OCI-LY1 (cell line): ENCODE data around the gene VWA2.

Experiments
- EZH2 ChIP-seq: fragments of 200-600 bp; sonication (generic), shearing (Covaris generic); IDR thresholded peaks from 2 replicates; pipeline ENCODE4 v1.8.0; 2017; ENCODE audit warnings: borderline replicate concordance, mixed run types, mild to moderate bottlenecking, antibody characterized with exemption, low read length, moderate library complexity, mixed read lengths
- TF ChIP-seq, protein P1 (sequence below): fragments of 200-600 bp; sonication (generic), shearing (Covaris generic); IDR thresholded peaks from 2 replicates; pipeline ENCODE4 v1.5.1; 2017; ENCODE audit warnings: mild to moderate bottlenecking, antibody characterized with exemption, low read length, moderate library complexity, mixed read lengths

DNA sequence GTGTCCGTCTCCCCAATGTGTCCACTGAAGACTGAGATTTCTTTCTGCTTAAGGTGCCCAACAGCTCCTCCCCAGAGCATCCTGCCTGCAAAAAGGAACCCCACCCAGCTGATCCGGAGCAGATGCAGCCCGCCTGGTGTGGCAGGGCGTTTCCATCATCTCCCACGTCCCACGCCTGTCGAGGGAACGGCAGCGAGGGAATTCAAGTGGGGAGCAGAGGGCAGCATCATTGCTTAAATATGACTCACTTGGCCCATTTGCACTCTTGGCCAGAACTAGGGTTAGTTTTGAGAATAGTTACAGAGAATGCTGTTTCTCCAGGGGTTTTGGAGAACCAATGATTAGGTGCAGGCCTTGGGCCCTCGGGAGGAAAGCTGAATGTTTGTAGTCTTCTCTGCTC is 20.8 kb downstream of the VWA2 start:
- TF ChIP-seq, protein P1, sequence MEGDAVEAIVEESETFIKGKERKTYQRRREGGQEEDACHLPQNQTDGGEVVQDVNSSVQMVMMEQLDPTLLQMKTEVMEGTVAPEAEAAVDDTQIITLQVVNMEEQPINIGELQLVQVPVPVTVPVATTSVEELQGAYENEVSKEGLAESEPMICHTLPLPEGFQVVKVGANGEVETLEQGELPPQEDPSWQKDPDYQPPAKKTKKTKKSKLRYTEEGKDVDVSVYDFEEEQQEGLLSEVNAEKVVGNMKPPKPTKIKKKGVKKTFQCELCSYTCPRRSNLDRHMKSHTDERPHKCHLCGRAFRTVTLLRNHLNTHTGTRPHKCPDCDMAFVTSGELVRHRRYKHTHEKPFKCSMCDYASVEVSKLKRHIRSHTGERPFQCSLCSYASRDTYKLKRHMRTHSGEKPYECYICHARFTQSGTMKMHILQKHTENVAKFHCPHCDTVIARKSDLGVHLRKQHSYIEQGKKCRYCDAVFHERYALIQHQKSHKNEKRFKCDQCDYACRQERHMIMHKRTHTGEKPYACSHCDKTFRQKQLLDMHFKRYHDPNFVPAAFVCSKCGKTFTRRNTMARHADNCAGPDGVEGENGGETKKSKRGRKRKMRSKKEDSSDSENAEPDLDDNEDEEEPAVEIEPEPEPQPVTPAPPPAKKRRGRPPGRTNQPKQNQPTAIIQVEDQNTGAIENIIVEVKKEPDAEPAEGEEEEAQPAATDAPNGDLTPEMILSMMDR, result no peak
- no peak for TF ChIP-seq EZH2
